ENCODE results near the gene VIPR1. TPM values are rescaled to one million over a fixed set of nuclear protein-coding genes. Genes with fewer than 3 reads are reported as not detected.

The VIPR1 gene
- total RNA-seq, 2 donors from 2014 or later: 74.2 to 98.0 TPM

DNA sequence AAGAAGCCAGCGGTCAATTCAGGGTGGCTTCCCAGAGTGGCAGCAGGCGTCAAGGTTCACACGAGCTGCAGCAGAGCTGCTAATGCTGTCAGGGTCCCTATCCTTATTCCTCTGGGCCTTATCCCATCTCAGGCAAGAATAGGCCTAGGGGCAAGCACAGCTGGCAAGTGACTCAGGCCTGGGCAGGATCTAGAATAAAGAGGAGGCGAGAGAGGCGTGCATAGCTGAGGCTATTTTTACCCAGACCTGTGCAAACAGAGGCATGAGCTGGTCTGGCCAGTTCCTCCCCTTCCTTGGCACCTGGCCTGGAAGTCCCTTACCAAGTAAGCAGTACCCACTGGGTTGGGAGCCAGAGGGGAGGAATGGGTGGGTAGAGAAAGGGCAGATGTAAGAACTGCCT lies 12.2 kb upstream of the VIPR1 start:
- Histone ChIP-seq H3K9me3 (no peaks in the 10 kb centered on the region), H3K4me3 (no peak overlapping the region), H3K36me3 (no peaks in the 10 kb centered on the region), H3K27ac (peak overlapping the region; percentile 24), H3K4me1 (peaks cover 3% of the 10 kb centered on the region), H3K9ac (ENCODE audit: low read depth in 2 of 2, low read length in 2 of 2) (peak overlapping the region in 1 of 2 donors; percentile 46), H3K27me3 (no peaks in the 10 kb centered on the region)
- TF ChIP-seq, protein P1, sequence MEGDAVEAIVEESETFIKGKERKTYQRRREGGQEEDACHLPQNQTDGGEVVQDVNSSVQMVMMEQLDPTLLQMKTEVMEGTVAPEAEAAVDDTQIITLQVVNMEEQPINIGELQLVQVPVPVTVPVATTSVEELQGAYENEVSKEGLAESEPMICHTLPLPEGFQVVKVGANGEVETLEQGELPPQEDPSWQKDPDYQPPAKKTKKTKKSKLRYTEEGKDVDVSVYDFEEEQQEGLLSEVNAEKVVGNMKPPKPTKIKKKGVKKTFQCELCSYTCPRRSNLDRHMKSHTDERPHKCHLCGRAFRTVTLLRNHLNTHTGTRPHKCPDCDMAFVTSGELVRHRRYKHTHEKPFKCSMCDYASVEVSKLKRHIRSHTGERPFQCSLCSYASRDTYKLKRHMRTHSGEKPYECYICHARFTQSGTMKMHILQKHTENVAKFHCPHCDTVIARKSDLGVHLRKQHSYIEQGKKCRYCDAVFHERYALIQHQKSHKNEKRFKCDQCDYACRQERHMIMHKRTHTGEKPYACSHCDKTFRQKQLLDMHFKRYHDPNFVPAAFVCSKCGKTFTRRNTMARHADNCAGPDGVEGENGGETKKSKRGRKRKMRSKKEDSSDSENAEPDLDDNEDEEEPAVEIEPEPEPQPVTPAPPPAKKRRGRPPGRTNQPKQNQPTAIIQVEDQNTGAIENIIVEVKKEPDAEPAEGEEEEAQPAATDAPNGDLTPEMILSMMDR (IDR thresholded peaks at IDR 0.05): no peak
- intact Hi-C loops (cut with DNase I): no loop called here
- DNase-seq: peak; percentile 33

DNA sequence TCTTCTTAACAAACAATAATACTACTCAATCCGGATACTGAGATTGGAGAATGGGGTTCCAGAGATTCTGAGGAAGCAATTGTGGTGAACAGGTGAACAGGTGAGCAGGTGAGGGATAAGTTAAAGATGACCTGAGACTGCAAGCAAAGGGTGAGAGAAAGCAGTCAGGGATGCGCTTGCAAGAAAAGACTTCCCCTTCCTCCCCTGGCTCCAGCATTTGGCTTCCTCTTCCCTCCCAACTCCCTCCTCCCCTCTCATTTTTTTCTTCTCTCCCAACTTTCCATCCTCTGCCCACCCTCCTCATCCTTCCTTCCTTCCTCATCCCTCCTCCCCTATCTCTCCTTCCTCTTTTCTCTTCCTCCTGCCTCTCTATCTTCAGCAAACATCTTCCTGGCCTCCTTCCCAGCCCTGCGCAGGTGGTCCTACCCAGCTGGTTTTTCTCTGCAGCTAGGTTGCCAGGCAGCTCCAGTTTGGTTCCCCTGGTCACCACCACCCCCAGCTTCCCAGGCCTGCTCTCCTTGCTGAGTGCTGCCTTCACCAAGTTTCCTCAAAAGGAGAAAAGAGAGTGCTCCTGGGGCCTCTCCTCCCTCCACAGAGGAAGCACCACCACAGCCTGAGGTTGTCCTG lies 10.4 kb upstream of the VIPR1 start:
- Histone ChIP-seq H3K27me3 (no peaks in the 10 kb centered on the region), H3K4me3 (no peak overlapping the region), H3K36me3 (no peaks in the 10 kb centered on the region), H3K27ac (no peak overlapping the region), H3K9me3 (no peaks in the 10 kb centered on the region), H3K9ac (ENCODE audit: low read depth in 2 of 2, low read length in 2 of 2) (no peak overlapping the region), H3K4me1 (peaks cover 3% of the 10 kb centered on the region)
- TF ChIP-seq, protein P1 (IDR thresholded peaks at IDR 0.05): no peak
- peak; percentile 16 for DNase-seq
- intact Hi-C loops (cut with DNase I): no loop called here

DNA sequence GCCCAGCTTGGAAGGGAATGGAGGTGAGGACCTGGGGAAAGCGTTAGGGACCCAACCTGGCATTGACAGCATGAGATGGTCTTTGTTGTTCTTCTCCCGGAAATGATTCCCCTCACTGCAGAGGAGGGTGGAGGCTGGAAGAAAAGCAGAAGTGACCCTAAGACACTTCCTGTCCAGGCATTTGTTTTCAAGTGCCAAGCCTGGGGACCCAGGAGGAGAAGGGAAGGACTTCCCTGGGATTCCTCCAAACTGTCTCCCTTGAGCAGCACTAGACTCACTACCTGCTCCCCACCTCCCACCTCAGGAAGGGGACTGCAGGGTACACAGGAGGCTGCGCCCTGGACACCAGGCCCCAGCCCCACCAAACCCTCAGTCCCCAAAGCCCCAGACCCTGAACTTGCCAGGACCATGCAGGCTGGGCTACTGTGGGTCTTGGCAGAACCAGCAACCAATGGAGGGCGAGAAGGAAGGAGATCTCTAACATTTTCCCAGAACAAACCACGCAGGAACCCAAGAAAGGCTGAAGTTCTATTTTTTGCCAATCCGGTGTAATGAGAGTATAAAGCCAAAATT lies 9.8 kb upstream of the VIPR1 start:
- intact Hi-C loops (cut with DNase I): no loop called here
- Histone ChIP-seq H3K4me1 (peaks cover 3% of the 10 kb centered on the region), H3K27ac (no peak overlapping the region), H3K9me3 (no peaks in the 10 kb centered on the region), H3K36me3 (no peaks in the 10 kb centered on the region), H3K27me3 (no peaks in the 10 kb centered on the region), H3K4me3 (no peak overlapping the region), H3K9ac (ENCODE audit: low read depth in 2 of 2, low read length in 2 of 2) (no peak overlapping the region)
- TF ChIP-seq, protein P1 (IDR thresholded peaks at IDR 0.05): no peak
- peak; percentile 18 for DNase-seq

DNA sequence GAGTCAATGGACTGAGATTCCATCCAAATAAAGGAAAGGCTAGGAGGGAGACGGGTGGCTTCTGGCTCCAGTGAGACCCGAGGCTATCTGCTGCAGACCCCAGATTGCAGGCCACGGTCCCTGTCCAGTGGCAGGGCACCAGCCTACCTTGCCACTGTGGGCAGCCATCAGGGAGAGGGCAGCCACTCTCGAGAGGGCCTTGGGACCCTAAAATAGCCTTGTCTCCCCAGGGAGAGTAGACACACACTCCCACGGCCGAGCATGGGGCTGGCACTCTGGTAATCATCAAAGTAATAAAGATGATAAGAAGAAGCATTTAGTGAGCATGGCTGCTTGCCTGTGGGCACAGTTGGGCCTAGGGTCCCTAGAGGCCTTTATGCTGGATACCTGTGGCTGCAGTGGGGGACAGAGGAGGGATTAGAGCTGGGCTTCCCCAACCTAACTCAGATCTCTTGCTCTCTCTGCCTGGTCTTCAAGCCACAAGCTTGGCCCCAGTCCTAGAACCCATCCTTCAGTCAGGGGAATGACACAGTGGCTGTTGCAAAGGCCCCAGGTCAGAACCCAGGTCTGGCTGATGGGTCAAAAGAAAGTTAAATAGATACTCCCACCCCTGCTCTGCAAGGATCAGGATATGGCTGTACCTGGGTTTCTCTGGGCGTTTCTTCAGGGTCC lies 9.2 kb upstream of the VIPR1 start:
- DNase-seq: peak; percentile 15
- intact Hi-C loops (cut with DNase I): no loop called here

DNA sequence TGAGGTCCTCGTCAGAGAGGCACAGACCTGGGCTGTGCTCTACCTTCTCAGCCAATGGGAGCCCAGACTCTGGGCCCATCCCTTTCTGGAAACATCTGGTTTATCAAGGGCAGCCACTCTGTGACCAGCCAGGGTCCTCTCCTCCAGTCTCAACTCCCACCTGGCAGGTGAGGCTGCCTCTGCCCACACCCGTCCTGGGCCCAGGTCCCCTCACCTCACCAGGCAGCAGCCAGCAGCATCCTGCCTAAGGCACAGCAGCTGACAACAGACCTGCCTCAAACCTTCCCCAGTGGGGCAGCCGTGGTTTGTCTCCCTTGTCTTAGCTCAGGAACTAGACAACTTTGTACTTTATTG lies 8.7 kb upstream of the VIPR1 start:
- Histone ChIP-seq H3K9ac (ENCODE audit: low read depth in 2 of 2, low read length in 2 of 2) (no peak overlapping the region), H3K9me3 (no peaks in the 10 kb centered on the region), H3K27me3 (peaks cover under 1% of the 10 kb centered on the region), H3K4me3 (no peak overlapping the region), H3K4me1 (peaks cover 3% of the 10 kb centered on the region), H3K36me3 (no peaks in the 10 kb centered on the region), H3K27ac (no peak overlapping the region)
- intact Hi-C loops (cut with DNase I): no loop called here
- peak; percentile 12 for DNase-seq
- TF ChIP-seq, protein P1 (IDR thresholded peaks at IDR 0.05): no peak

More for the DNA sequence above, 9.2 kb upstream of the VIPR1 start:
- TF ChIP-seq, protein P1 (IDR thresholded peaks at IDR 0.05): no peak
- Histone ChIP-seq H3K9me3 (no peaks in the 10 kb centered on the region), H3K4me1 (peaks cover 3% of the 10 kb centered on the region), H3K9ac (ENCODE audit: low read depth in 2 of 2, low read length in 2 of 2) (no peak overlapping the region), H3K4me3 (no peak overlapping the region), H3K36me3 (no peaks in the 10 kb centered on the region), H3K27me3 (no peaks in the 10 kb centered on the region), H3K27ac (no peak overlapping the region)

All from colonic mucosa (tissue), 4 donors.